Glutamatergic neuron (in vitro differentiated cells): Measurements from ENCODE around the gene SGCG. TPM values are rescaled to one million over a fixed set of nuclear protein-coding genes. Genes with fewer than 3 reads are reported as not detected.
A peak's percentile ranks its signal among the peaks of the same experiment; 100 is the strongest.

ENCODE experiments used
- DNase-seq: peaks from one replicate; pipeline ENCODE4 v3.0.0; 2022
- H3K27ac Mint-ChIP-seq: one replicate; pipeline ENCODE4 v1.8.0; 2020; ENCODE audit warnings: mild to moderate bottlenecking, mixed read lengths, inconsistent platforms; ENCODE audit not compliant: unreplicated experiment
- H3K27me3 Mint-ChIP-seq: one replicate; pipeline ENCODE4 v1.8.0; 2020; ENCODE audit warnings: mild to moderate bottlenecking, moderate library complexity, mixed read lengths, inconsistent platforms; ENCODE audit not compliant: unreplicated experiment
- H3K36me3 Mint-ChIP-seq: one replicate; pipeline ENCODE4 v1.8.0; 2020; ENCODE audit warnings: mild to moderate bottlenecking, mixed read lengths, inconsistent platforms; ENCODE audit not compliant: unreplicated experiment
- H3K4me1 Mint-ChIP-seq: one replicate; pipeline ENCODE4 v1.8.0; 2020; ENCODE audit warnings: mild to moderate bottlenecking, low read depth, mixed read lengths, inconsistent platforms; ENCODE audit not compliant: unreplicated experiment
- H3K4me3 Mint-ChIP-seq: one replicate; pipeline ENCODE4 v1.8.0; 2020; ENCODE audit warnings: mild to moderate bottlenecking, mixed read lengths, inconsistent platforms; ENCODE audit not compliant: unreplicated experiment
- H3K9me3 Mint-ChIP-seq: one replicate; pipeline ENCODE4 v1.8.0; 2020; ENCODE audit warnings: mild to moderate bottlenecking, moderate library complexity, mixed read lengths, inconsistent platforms; ENCODE audit not compliant: unreplicated experiment
- total RNA-seq: library from RNA; stranded (reverse); fragmentation: NEBNext Ultra II Directional; extraction: Animal tissue kit (Norgen Biotek cat#: 25700); gene quantifications from one replicate; pipeline ENCODE4 v1.2.1, GENCODE V29; 2021; ENCODE audit not compliant: unreplicated experiment
- TF ChIP-seq, protein P1 (sequence below): fragments of 200-600 bp; sonication (generic); IDR thresholded peaks from one replicate; pipeline ENCODE4 v1.5.0; 2021; ENCODE audit not compliant: partially characterized antibody, unreplicated experiment

The SGCG gene
- total RNA-seq, 1 donor from 2014 or later, result 2.6 TPM

- peaks cover 5% of the 10 kb centered on the region for H3K27me3 Mint-ChIP-seq
- H3K9me3 Mint-ChIP-seq, result peaks cover 2% of the 10 kb centered on the region
- DNase-seq, result no peak
- peaks cover 11% of the 10 kb centered on the region for H3K4me1 Mint-ChIP-seq
- H3K36me3 Mint-ChIP-seq, result peaks cover 3% of the 10 kb centered on the region
- no peak overlapping the region for H3K4me3 Mint-ChIP-seq
- TF ChIP-seq, protein P1, sequence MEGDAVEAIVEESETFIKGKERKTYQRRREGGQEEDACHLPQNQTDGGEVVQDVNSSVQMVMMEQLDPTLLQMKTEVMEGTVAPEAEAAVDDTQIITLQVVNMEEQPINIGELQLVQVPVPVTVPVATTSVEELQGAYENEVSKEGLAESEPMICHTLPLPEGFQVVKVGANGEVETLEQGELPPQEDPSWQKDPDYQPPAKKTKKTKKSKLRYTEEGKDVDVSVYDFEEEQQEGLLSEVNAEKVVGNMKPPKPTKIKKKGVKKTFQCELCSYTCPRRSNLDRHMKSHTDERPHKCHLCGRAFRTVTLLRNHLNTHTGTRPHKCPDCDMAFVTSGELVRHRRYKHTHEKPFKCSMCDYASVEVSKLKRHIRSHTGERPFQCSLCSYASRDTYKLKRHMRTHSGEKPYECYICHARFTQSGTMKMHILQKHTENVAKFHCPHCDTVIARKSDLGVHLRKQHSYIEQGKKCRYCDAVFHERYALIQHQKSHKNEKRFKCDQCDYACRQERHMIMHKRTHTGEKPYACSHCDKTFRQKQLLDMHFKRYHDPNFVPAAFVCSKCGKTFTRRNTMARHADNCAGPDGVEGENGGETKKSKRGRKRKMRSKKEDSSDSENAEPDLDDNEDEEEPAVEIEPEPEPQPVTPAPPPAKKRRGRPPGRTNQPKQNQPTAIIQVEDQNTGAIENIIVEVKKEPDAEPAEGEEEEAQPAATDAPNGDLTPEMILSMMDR, result no peak
- no peak overlapping the region for H3K27ac Mint-ChIP-seq
These were observed 176.6 kb downstream of the SGCG start for GRCh38 chr13:23357349-23357748.

GRCh38 chr13:23359882-23360281 is 179.1 kb downstream of the SGCG start:
- no peak overlapping the region for H3K27ac Mint-ChIP-seq
- H3K36me3 Mint-ChIP-seq, result peaks cover under 1% of the 10 kb centered on the region
- no peak for DNase-seq
- TF ChIP-seq, protein P1, result no peak
- H3K4me1 Mint-ChIP-seq, result peaks cover 11% of the 10 kb centered on the region
- no peaks in the 10 kb centered on the region for H3K9me3 Mint-ChIP-seq
- H3K4me3 Mint-ChIP-seq, result no peak overlapping the region
- peaks cover 5% of the 10 kb centered on the region for H3K27me3 Mint-ChIP-seq

DNA sequence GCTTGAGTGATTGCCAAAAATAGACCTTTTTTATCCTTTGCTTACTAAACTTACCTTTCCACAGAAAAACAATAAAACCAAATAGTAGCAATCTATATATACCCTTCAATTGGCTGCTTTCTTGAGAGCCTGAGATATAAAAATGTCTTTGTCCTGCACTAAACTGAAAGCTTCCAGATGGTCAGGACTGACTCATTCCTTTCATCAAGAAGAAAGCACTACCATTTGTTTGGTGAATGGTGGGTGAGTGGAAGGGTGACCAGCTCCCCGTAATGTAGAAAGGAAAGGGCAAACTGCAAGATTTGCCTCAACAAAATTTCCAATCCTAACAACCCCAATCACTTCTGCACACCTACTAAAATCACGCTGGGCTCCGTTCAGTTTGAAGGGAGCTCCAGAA is 184.9 kb downstream of the SGCG start:
- no peaks in the 10 kb centered on the region for H3K9me3 Mint-ChIP-seq
- H3K36me3 Mint-ChIP-seq, result peaks cover 4% of the 10 kb centered on the region

DNA sequence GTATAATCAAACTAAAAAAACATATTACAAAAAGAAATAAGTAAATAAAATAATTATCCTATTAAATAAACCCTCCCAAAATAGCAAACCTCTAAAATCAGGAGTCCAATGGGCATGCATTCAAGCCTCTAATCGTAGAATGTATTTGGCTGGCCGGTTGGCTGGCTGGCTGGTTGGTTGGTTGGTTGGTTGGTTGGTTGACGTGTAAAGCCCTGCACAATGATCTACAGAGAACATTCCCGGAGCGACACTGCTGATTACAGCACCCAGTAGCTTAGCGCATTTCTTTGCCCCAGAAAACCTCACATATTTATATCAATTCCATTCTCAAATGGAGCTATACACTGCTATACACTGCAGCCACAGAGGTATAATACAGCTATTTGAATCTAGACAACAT is 187.1 kb downstream of the SGCG start:
- Mint-ChIP-seq H3K36me3 (peaks cover 4% of the 10 kb centered on the region), H3K9me3 (peaks cover 2% of the 10 kb centered on the region), H3K27ac (no peak overlapping the region), H3K27me3 (peaks cover 3% of the 10 kb centered on the region), H3K4me3 (no peak overlapping the region), H3K4me1 (peaks cover 4% of the 10 kb centered on the region)
- TF ChIP-seq, protein P1, result no peak
- DNase-seq, result no peak

More for the DNA sequence above, 184.9 kb downstream of the SGCG start:
- peak overlapping the region; percentile 22 for H3K4me3 Mint-ChIP-seq
- H3K27ac Mint-ChIP-seq, result peak overlapping the region; percentile 74
- peaks cover 13% of the 10 kb centered on the region for H3K4me1 Mint-ChIP-seq
- TF ChIP-seq, protein P1, result no peak
- no peaks in the 10 kb centered on the region for H3K27me3 Mint-ChIP-seq
- DNase-seq, result no peak

- peaks cover 11% of the 10 kb centered on the region for H3K4me1 Mint-ChIP-seq
- peaks cover 10% of the 10 kb centered on the region for H3K27me3 Mint-ChIP-seq
- no peak for DNase-seq
- TF ChIP-seq, protein P1, result no peak
- no peak overlapping the region for H3K27ac Mint-ChIP-seq
- no peak overlapping the region for H3K4me3 Mint-ChIP-seq
- peaks cover 6% of the 10 kb centered on the region for H3K9me3 Mint-ChIP-seq
- peaks cover 5% of the 10 kb centered on the region for H3K36me3 Mint-ChIP-seq
These were observed 191.6 kb downstream of the SGCG start for GRCh38 chr13:23372264-23372906.
